HG02885 (cell line): Measurements from ENCODE around the gene SPATA7.

ENCODE experiments used
- ATAC-seq: cut with Tn5 transposase; IDR thresholded peaks from one replicate; pipeline ENCODE4 v1.9.1; 2021; ENCODE audit warnings: mild to moderate bottlenecking; ENCODE audit not compliant: unreplicated experiment, poor library complexity

Gene SPATA7

GRCh38 chr14:88417594-88417993 lies 32.1 kb downstream of the SPATA7 start:
- no peak for ATAC-seq

- ATAC-seq: no peak
These were observed 34.7 kb downstream of the SPATA7 start for GRCh38 chr14:88420187-88420586.

GRCh38 chr14:88421286-88421685 lies 35.8 kb downstream of the SPATA7 start:
- no peak for ATAC-seq

GRCh38 chr14:88422047-88422446 lies 36.6 kb downstream of the SPATA7 start:
- ATAC-seq: no peak

GRCh38 chr14:88422919-88423650 lies 37.6 kb downstream of the SPATA7 start:
- ATAC-seq: no peak

GRCh38 chr14:88424573-88424972 lies 39.1 kb downstream of the SPATA7 start:
- no peak for ATAC-seq

- ATAC-seq: no peak
These were observed 40.8 kb downstream of the SPATA7 start for GRCh38 chr14:88426271-88426670.

GRCh38 chr14:88430976-88431375 lies 45.5 kb downstream of the SPATA7 start:
- no peak for ATAC-seq

- ATAC-seq: no peak
These were observed 52.2 kb downstream of the SPATA7 start for GRCh38 chr14:88437658-88438057.

GRCh38 chr14:88439088-88439487 lies 53.6 kb downstream of the SPATA7 start:
- no peak for ATAC-seq

- ATAC-seq: no peak
These were observed 66.8 kb downstream of the SPATA7 start for GRCh38 chr14:88452231-88452630.

- no peak for ATAC-seq
These were observed 69.4 kb downstream of the SPATA7 start for GRCh38 chr14:88454886-88455285.

GRCh38 chr14:88463318-88463717 lies 77.9 kb downstream of the SPATA7 start:
- ATAC-seq: peak; percentile 69

GRCh38 chr14:88468406-88468805 lies 82.9 kb downstream of the SPATA7 start:
- ATAC-seq: no peak

- ATAC-seq: no peak
These were observed 85.3 kb downstream of the SPATA7 start for GRCh38 chr14:88470542-88471440.

- ATAC-seq: no peak
These were observed 88.3 kb downstream of the SPATA7 start for GRCh38 chr14:88473791-88474190.

- ATAC-seq: no peak
These were observed 90.8 kb downstream of the SPATA7 start for GRCh38 chr14:88476214-88476774.

GRCh38 chr14:88476825-88477224 lies 91.4 kb downstream of the SPATA7 start:
- no peak for ATAC-seq

GRCh38 chr14:88477513-88478250 lies 92.2 kb downstream of the SPATA7 start:
- no peak for ATAC-seq

GRCh38 chr14:88478931-88479330 lies 93.5 kb downstream of the SPATA7 start:
- no peak for ATAC-seq
